AG04449 (cell line): ENCODE data around the gene FKBP10.
A peak's percentile ranks its signal among the peaks of the same experiment; 100 is the strongest.
"Not testable (repeated sequence)": the region's sequence is repeated elsewhere in the genome, so short reads cannot be mapped to it uniquely, and the experiment has no call there.

Experiments
- CTCF ChIA-PET: fragments of 350-600 bp; formaldehyde crosslinking; extraction: SDS; loops from one replicate; lab custom pipeline; 2021; ENCODE audit warnings: antibody characterized with exemption; lab: Yijun Ruan, JAX
- POLR2A ChIA-PET: fragments of 400-600, 350-600 bp; formaldehyde crosslinking; extraction: SDS; loops from one replicate; lab custom pipeline; 2020; ENCODE audit warnings: antibody characterized with exemption, inconsistent platforms; lab: Yijun Ruan, JAX
- DNase-seq: peaks from one replicate; pipeline ENCODE4 v3.0.0-alpha.2; 2010; ENCODE audit warnings: low read depth, low spot score
- H3K4me3 ChIP-seq: 2 replicates; pipeline ENCODE4 v1.5.1; 2011; ENCODE audit warnings: low read depth, mild to moderate bottlenecking, control low read depth, low read length
- TF ChIP-seq, protein P1 (sequence below): IDR thresholded peaks from one replicate; pipeline ENCODE4 v1.5.1; 2011; ENCODE audit warnings: mild to moderate bottlenecking, moderate library complexity, low read length, control low read depth, inconsistent platforms; ENCODE audit not compliant: insufficient read depth; ENCODE audit errors: missing control alignments

FKBP10 gene

GRCh38 chr17:41844971-41845370 is 32.2 kb downstream of the FKBP10 start:
- ChIA-PET POLR2A (no interaction called here), CTCF (no interaction called here)
- no peak for DNase-seq
- no peak overlapping the region for H3K4me3 ChIP-seq
- TF ChIP-seq, protein P1, sequence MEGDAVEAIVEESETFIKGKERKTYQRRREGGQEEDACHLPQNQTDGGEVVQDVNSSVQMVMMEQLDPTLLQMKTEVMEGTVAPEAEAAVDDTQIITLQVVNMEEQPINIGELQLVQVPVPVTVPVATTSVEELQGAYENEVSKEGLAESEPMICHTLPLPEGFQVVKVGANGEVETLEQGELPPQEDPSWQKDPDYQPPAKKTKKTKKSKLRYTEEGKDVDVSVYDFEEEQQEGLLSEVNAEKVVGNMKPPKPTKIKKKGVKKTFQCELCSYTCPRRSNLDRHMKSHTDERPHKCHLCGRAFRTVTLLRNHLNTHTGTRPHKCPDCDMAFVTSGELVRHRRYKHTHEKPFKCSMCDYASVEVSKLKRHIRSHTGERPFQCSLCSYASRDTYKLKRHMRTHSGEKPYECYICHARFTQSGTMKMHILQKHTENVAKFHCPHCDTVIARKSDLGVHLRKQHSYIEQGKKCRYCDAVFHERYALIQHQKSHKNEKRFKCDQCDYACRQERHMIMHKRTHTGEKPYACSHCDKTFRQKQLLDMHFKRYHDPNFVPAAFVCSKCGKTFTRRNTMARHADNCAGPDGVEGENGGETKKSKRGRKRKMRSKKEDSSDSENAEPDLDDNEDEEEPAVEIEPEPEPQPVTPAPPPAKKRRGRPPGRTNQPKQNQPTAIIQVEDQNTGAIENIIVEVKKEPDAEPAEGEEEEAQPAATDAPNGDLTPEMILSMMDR: no peak

DNA sequence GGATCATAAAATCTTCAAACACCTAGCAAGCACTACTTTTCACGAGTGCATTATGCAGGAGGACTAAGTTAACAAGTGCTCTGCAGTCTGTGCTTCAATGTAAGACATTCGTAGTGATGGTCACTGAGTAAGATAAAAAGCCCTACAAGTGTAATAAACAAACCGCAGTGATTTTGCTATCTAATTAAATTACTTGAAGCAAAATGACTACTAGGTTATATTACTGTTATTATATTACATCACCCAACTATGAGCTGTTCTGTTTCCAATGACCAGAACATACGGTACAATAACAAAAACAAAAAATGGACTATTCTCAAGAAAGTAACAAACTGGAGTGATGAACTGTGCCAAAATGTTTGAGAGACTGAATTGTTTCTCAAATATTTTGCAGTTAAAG is 36.0 kb downstream of the FKBP10 start:
- H3K4me3 ChIP-seq: no peak overlapping the region
- TF ChIP-seq, protein P1: no peak
- ChIA-PET CTCF (interaction anchor here (0.8 to 1.4 kb wide), 5 partner anchors 8 to 153 kb away, joined by 3 to 5 read pairs (median 4); partner anchors contain the start of gene P3H4), POLR2A (no interaction called here)
- no peak for DNase-seq

GRCh38 chr17:41849251-41849990 is 36.6 kb downstream of the FKBP10 start:
- POLR2A ChIA-PET: no interaction called here
- no peak overlapping the region for H3K4me3 ChIP-seq
- DNase-seq: no peak
- CTCF ChIA-PET: interaction anchor here (1.2 to 1.4 kb wide), 3 partner anchors 11 to 153 kb away, joined by 3 to 4 read pairs (median 3); no protein-coding TSS in a partner anchor
- TF ChIP-seq, protein P1: no peak

GRCh38 chr17:41851382-41851781 is 38.6 kb downstream of the FKBP10 start:
- H3K4me3 ChIP-seq, DNase-seq, POLR2A ChIA-PET: not testable (repeated sequence)
- CTCF ChIA-PET: interaction anchor here (1.0 to 1.2 kb wide), 3 partner anchors 10 to 49 kb away, joined by 3 to 5 read pairs (median 4); no protein-coding TSS in a partner anchor

GRCh38 chr17:41860254-41860931 is 47.6 kb downstream of the FKBP10 start:
- POLR2A ChIA-PET: no interaction called here
- TF ChIP-seq, protein P1: no peak
- H3K4me3 ChIP-seq: no peak overlapping the region
- CTCF ChIA-PET: interaction anchor here (0.9 to 2.3 kb wide), 3 partner anchors 28 to 123 kb away, joined by 3 to 6 read pairs (median 5); no protein-coding TSS in a partner anchor
- no peak for DNase-seq

GRCh38 chr17:41863074-41863848 is 50.5 kb downstream of the FKBP10 start:
- peak overlapping the region; percentile 93 for H3K4me3 ChIP-seq
- TF ChIP-seq, protein P1: no peak
- ChIA-PET CTCF (interaction anchor here (1.3 to 2.6 kb wide), 7 partner anchors 8 to 167 kb away, joined by 3 to 11 read pairs (median 5); partner anchors contain the start of gene KLHL10), POLR2A (interaction anchor here (1.1 kb wide), 2 partner anchors 41 to 175 kb away, joined by 3 to 4 read pairs; no protein-coding TSS in a partner anchor)
- DNase-seq: no peak
